ENCODE measurements around the gene PRKCH. TPM values are rescaled to one million over a fixed set of nuclear protein-coding genes. Genes with fewer than 3 reads are reported as not detected.

Gene PRKCH
- total RNA-seq, 1 experiment from 2014 or later = 5.2 TPM

GRCh38 chr14:61360796-61361525, 39.6 kb downstream of the PRKCH start:
- H2BK120ac ChIP-seq (ENCODE audit: low read depth, low read length, poor library complexity, severe bottlenecking) = no peak overlapping the region
- no peak overlapping the region for H3K27ac ChIP-seq (ENCODE audit: insufficient read length, low read depth, low read length)
- H3K4me1 ChIP-seq (ENCODE audit: insufficient read depth, low read length) = peaks cover 4% of the 10 kb centered on the region; the same call in 1 of the 2 replicates
- no peak overlapping the region for H3K4me2 ChIP-seq (ENCODE audit: insufficient read depth, insufficient read length, low read length)
- TF ChIP-seq CTCF (conservative IDR thresholded peaks at IDR 0.05) = no peak
- DNase-seq = no peak
- no peaks in the 10 kb centered on the region for H3K27me3 ChIP-seq (ENCODE audit: insufficient read depth, low read length)
- no peak overlapping the region for H3K56ac ChIP-seq (ENCODE audit: insufficient read length, low read depth, low read length)
- no peak overlapping the region for H3K23ac ChIP-seq (ENCODE audit: insufficient read length, low read depth, low read length)
- Mint-ChIP-seq H3K36me3 (ENCODE audit: insufficient read depth in 1 of 3, low read depth in 3 of 3) (no peaks in the 10 kb centered on the region), H3K27me3 (ENCODE audit: low read depth) (no peaks in the 10 kb centered on the region), H3K27ac (no peak overlapping the region), H3K4me3 (no peak overlapping the region), H3K9me3 (no peaks in the 10 kb centered on the region), H3K4me1 (peaks cover 5 to 6% of the 10 kb centered on the region in 2 experiments)
- H2AFZ ChIP-seq (ENCODE audit: low read length) = no peak overlapping the region
- no peaks in the 10 kb centered on the region for H3K9me3 ChIP-seq (ENCODE audit: control insufficient read depth, low read depth, low read length)
- no peak overlapping the region for H4K8ac ChIP-seq (replicated peaks; ENCODE audit: insufficient read length, low read depth, low read length)
- no peak overlapping the region for H2BK5ac ChIP-seq (ENCODE audit: insufficient read length, low read length)
- no peak overlapping the region for H2BK20ac ChIP-seq (ENCODE audit: low read depth, low read length, poor library complexity, severe bottlenecking)
- H4K5ac ChIP-seq (ENCODE audit: insufficient read length, low read depth, low read length) = no peak overlapping the region
- no peak overlapping the region for H4K91ac ChIP-seq (ENCODE audit: insufficient read length, low read depth, low read length)
- H3K23me2 ChIP-seq (ENCODE audit: insufficient read length, low read depth, low read length, poor library complexity, severe bottlenecking) = no peaks in the 10 kb centered on the region
- H3K14ac ChIP-seq (ENCODE audit: insufficient read depth, low read length) = no peak overlapping the region
- H3T11ph ChIP-seq (ENCODE audit: low read length) = no peak overlapping the region
- H3K9ac ChIP-seq (ENCODE audit: extremely low read depth, insufficient read length, low read length) = no peak overlapping the region
- no peak overlapping the region for H3K18ac ChIP-seq (ENCODE audit: insufficient read length, low read depth, low read length)
- no peaks in the 10 kb centered on the region for H3K79me1 ChIP-seq (ENCODE audit: insufficient read depth, low read depth, low read length, poor library complexity, severe bottlenecking)
- no CpG with 5 or more reads among the region's 5 CpGs for WGBS (ENCODE audit: extremely low coverage, insufficient read length, low lambda C conversion rate)
- no peak overlapping the region for H2BK12ac ChIP-seq (ENCODE audit: insufficient read length, low read depth, low read length)
- no peaks in the 10 kb centered on the region for H3K79me2 ChIP-seq (ENCODE audit: insufficient read depth, low read length)
- H4K20me1 ChIP-seq (ENCODE audit: control insufficient read depth, insufficient read depth, insufficient read length) = no peaks in the 10 kb centered on the region
- no peak overlapping the region for H2AK5ac ChIP-seq (ENCODE audit: insufficient read length, low read length)
- no peak overlapping the region for H2BK15ac ChIP-seq (ENCODE audit: low read depth, low read length)
- no peak overlapping the region for H3K4ac ChIP-seq (ENCODE audit: low read depth, low read length)
